Right atrium auricular region (tissue), 2 donors: ENCODE measurements around the gene KBTBD6. TPM values are rescaled to one million over a fixed set of nuclear protein-coding genes. Genes with fewer than 3 reads are reported as not detected.

Experiments
- DNase-seq: peaks from one replicate; pipeline ENCODE4 v3.0.0-alpha.2; 2019; ENCODE audit warnings: low spot score
- H3K27ac ChIP-seq, 2 donors: fragments of 200-600 bp; sonication (generic); 1 replicate in 1 of 2; 2 replicates in 1 of 2; pipeline ENCODE4 v1.5.1; 2016 to 2019
- H3K27me3 ChIP-seq, 2 donors: fragments of 200-600 bp; sonication (generic); one replicate each; pipeline versions ENCODE4 v1.5.1 to v1.6.0; 2017 to 2019
- H3K36me3 ChIP-seq: fragments of 200-600 bp; sonication (generic); one replicate; pipeline ENCODE4 v1.5.1; 2016
- H3K4me1 ChIP-seq, 2 donors: fragments of 200-600 bp; sonication (generic); one replicate each; pipeline versions ENCODE4 v1.5.1 to v1.6.0; 2017 to 2019
- H3K4me3 ChIP-seq, 2 donors: fragments of 200-600 bp; sonication (generic); 1 replicate in 1 of 2; 2 replicates in 1 of 2; pipeline ENCODE4 v1.5.1; 2017 to 2019; ENCODE audit warnings: mild to moderate bottlenecking in 1 of 2, moderate library complexity in 1 of 2
- H3K9me3 ChIP-seq, 2 donors: fragments of 200-600 bp; sonication (generic); one replicate each; pipeline ENCODE4 v1.5.1; 2019
- total RNA-seq, 2 donors: library from RNA; depleted of rRNA; stranded (reverse); fragments of >200 nt; gene quantifications; one replicate each; pipeline ENCODE4 v1.1.0, GENCODE V29; 2016
- TF ChIP-seq, protein P1 (sequence below), 2 donors: fragments of 200-600 bp; sonication (generic); IDR thresholded peaks; one replicate each; pipeline ENCODE4 v1.5.1; 2019; ENCODE audit warnings: antibody characterized with exemption in 2 of 2

The KBTBD6 gene
- total RNA-seq, 2 donors from 2014 or later = 8.3 to 12.9 TPM

DNA sequence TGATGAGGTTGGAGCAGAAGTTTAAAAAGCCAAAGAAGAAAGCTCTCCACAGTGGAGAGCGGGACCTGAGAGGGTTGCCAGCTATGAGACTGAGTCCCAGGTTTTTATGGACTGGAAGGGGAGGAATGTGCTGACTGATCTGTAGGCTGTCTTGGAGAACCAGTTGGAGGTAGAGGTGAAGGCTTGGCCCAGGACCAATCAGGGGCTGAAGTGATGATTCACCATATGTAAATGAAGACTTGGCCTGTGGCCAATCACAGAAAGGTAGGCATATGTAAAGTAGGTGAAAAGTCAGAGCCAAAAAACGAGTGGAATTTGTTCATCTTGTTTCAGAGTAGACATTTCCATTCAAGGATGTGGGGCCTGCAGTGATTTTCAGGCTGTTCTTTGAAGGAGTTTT is 17.5 kb upstream of the KBTBD6 start:
- Histone ChIP-seq H3K9me3 (peaks cover 0 to 41% of the 10 kb centered on the region in 2 donors), H3K36me3 (peaks cover 5% of the 10 kb centered on the region), H3K27me3 (no peaks in the 10 kb centered on the region), H3K4me3 (no peak overlapping the region), H3K27ac (no peak overlapping the region), H3K4me1 (no peaks in the 10 kb centered on the region)
- TF ChIP-seq, protein P1, sequence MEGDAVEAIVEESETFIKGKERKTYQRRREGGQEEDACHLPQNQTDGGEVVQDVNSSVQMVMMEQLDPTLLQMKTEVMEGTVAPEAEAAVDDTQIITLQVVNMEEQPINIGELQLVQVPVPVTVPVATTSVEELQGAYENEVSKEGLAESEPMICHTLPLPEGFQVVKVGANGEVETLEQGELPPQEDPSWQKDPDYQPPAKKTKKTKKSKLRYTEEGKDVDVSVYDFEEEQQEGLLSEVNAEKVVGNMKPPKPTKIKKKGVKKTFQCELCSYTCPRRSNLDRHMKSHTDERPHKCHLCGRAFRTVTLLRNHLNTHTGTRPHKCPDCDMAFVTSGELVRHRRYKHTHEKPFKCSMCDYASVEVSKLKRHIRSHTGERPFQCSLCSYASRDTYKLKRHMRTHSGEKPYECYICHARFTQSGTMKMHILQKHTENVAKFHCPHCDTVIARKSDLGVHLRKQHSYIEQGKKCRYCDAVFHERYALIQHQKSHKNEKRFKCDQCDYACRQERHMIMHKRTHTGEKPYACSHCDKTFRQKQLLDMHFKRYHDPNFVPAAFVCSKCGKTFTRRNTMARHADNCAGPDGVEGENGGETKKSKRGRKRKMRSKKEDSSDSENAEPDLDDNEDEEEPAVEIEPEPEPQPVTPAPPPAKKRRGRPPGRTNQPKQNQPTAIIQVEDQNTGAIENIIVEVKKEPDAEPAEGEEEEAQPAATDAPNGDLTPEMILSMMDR (IDR thresholded peaks at IDR 0.05) = no peak
- DNase-seq = no peak

DNA sequence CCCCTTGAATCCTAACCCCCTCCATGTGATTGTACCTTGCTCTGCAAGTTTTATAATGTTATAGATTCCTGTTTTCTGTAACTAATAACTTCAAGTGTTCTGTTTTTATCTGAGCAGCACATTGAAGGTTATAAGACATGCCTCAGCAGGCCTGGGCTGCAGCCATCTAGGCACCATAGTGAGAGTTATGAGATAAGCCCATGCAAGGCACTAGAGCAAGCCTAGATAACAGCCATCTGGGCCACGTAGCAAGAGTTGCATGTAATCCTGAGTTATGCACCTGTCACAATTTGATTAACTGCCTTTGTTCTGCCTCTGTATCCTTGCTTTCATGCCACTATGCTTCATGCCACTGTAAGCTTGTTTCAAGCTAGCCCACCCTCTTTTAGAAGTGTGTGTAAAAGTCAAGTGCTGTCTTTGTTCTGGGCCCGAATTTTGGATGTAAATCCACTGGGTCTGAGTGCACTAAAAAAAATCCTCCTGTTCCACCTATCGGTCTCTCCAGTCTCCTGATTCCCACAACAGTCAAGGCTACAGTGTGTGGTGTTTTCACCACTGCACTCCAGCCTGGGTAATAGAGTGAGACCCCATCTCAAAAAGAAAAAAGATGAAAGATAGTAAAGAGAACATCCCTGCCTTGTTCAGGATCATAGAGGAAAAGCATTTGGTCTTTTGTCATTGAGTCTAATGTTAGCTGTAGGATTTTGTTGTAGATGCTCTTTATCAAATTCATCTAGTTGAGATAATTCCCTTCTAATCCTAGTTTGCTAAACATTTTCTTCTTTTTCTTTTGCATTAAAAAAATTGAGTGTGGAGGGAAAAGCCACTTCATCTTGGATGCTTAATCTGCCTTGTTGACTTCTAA is 16.0 kb upstream of the KBTBD6 start:
- Histone ChIP-seq H3K27me3 (no peaks in the 10 kb centered on the region), H3K4me1 (no peaks in the 10 kb centered on the region), H3K36me3 (peaks cover 5% of the 10 kb centered on the region), H3K27ac (no peak overlapping the region), H3K9me3 (peaks cover 0 to 41% of the 10 kb centered on the region in 2 donors), H3K4me3 (no peak overlapping the region)
- no peak for DNase-seq
- TF ChIP-seq, protein P1 (IDR thresholded peaks at IDR 0.05) = no peak

DNA sequence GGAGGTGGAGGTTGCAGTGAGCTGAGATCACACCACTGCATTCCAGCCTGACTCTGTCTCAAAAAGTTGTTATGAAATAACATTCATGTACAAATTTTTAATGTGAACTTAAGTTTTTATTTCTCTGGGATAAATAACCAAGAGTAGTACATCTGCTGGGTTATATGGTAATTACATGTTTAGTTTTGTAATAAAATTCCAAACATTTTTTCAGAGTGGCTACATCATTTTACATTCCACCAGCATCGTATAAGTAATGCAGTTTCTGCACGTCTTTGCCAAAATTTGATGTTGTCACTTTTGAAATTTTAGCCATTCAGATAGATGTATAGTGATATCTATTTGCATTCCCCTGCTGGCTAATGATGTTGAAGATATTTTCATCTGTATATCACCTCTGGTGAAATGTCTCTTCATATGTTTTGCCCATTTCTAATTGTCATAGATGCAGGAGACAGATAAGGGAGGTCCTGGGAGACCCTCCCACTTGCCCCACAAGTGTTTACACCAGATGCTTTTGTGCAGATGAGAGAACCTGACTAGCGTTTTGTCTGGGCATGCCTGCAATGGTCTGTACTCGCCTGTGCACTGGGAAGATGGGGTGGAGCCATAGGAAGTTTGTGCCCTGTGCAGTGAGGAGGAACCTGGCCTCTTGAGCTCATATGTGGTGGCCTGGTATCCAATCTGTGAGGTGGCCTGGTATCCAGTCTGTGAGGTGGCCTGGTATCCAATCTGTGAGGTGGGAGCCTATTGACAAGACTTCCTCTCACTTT is 12.7 kb upstream of the KBTBD6 start:
- DNase-seq = no peak
- Histone ChIP-seq H3K27me3 (no peaks in the 10 kb centered on the region), H3K4me1 (no peaks in the 10 kb centered on the region), H3K27ac (no peak overlapping the region), H3K4me3 (no peak overlapping the region), H3K36me3 (peaks cover 5% of the 10 kb centered on the region), H3K9me3 (peaks cover 0 to 28% of the 10 kb centered on the region in 2 donors)
- TF ChIP-seq, protein P1 (IDR thresholded peaks at IDR 0.05) = no peak

DNA sequence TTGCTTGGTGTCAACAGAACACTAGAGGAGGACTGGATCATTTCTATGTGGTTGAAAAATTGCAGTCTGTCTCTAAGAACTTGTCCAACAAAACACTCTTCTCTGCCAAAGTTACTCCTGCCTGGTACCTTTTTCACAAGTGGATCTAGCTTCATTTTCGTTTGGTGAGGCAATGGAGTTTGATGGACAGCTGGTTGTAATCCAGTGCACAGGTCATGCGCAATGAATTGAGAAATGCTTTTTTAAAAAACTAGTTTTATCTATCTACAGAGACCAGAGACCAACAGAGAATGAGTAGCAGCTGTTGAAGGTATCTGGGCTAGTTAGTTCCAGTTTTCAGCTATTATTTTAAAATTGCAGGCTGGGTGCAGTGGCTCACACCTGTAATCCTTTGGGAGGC is 12.0 kb upstream of the KBTBD6 start:
- TF ChIP-seq, protein P1 (IDR thresholded peaks at IDR 0.05) = no peak
- Histone ChIP-seq H3K4me3 (no peak overlapping the region), H3K9me3 (peaks cover 0 to 25% of the 10 kb centered on the region in 2 donors), H3K36me3 (no peaks in the 10 kb centered on the region), H3K27ac (no peak overlapping the region), H3K27me3 (no peaks in the 10 kb centered on the region), H3K4me1 (no peaks in the 10 kb centered on the region)
- DNase-seq = no peak

DNA sequence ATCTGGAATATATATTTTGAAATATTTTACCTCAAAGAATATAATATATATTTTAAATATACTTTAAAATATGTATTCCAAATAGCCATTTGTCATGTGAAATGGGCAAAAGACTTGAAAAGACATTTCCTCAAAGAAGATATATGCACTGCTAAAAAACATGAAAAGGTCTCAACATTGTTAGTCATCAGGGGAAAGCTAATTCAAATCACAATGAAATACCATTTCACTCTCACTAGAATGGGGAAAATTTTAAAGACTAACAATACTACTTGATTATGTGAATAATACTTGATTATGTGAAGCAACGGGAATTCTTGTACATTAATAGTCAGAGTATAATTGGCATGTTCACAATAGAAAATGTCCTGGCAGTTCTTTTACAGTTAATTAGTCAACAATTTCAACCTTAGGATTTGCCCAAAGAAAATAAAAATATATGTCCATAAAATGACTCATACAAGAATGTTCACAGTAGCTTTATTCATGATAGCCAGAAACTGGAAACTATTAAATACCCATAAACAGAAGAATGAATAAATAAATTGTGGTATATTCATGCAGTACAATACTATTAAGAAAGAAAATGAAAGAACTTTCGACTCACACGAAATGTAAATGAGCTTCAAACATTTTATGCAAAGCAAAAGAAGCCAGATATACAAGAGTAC is 6.8 kb upstream of the KBTBD6 start:
- H3K36me3 ChIP-seq = no peaks in the 10 kb centered on the region
- H3K9me3 ChIP-seq = no peaks in the 10 kb centered on the region
- H3K27me3 ChIP-seq = no peaks in the 10 kb centered on the region
- H3K27ac ChIP-seq = no peak overlapping the region
- TF ChIP-seq, protein P1 (IDR thresholded peaks at IDR 0.05) = no peak
- H3K4me3 ChIP-seq = no peak overlapping the region
- no peaks in the 10 kb centered on the region for H3K4me1 ChIP-seq
- DNase-seq = no peak
